Panc1 (cell line): ENCODE data around the gene SDC4. TPM values are rescaled to one million over a fixed set of nuclear protein-coding genes. Genes with fewer than 3 reads are reported as not detected.

Experiments
- ATAC-seq: fragments of 200-7000 bp; cut with Tn5 transposase; 2 replicates; pipeline ENCODE4 v1.9.1; 2020; ENCODE audit warnings: mild to moderate bottlenecking, moderate library complexity
- BruUV-seq: library from RNA; stranded (reverse); fragments of 400-500 nt; replicated peaks from 2 replicates; lab custom pipeline; 2021; lab: Mats Ljungman, UMichigan
- CTCF ChIA-PET: fragments of 300-600 bp; sonication (Branson Sonifier 250); formaldehyde crosslinking; loops from one replicate; lab custom pipeline; 2022; ENCODE audit warnings: antibody characterized with exemption; lab: Charles Lee
- POLR2A ChIA-PET: fragments of 300-600 bp; sonication (Branson Sonifier 250); formaldehyde crosslinking; loops from one replicate; lab custom pipeline; 2022; ENCODE audit warnings: antibody characterized with exemption; lab: Charles Lee
- DNase-seq: peaks from one replicate; pipeline ENCODE4 v3.0.0-alpha.2; 2010; ENCODE audit warnings: low read depth, low spot score
- H3K27ac ChIP-seq: 2 replicates; pipeline ENCODE4 v1.5.1; 2011; ENCODE audit warnings: mild to moderate bottlenecking, low read length, inconsistent platforms
- H3K27me3 ChIP-seq: fragments of 200-500 bp; sonication (Bioruptor generic); 2 replicates; pipeline ENCODE4 v1.6.0; 2014; ENCODE audit warnings: low read length, inconsistent platforms; ENCODE audit not compliant: control insufficient read depth, insufficient read depth
- H3K36me3 ChIP-seq: fragments of 200-500 bp; sonication (Bioruptor generic); 2 replicates; pipeline ENCODE4 v1.5.1; 2014; ENCODE audit warnings: inconsistent platforms, mild to moderate bottlenecking, low read length, moderate library complexity; ENCODE audit not compliant: control insufficient read depth, insufficient read depth
- H3K4me1 ChIP-seq: 2 replicates; pipeline ENCODE4 v1.5.1; 2011; ENCODE audit warnings: inconsistent platforms, mild to moderate bottlenecking, low read length, moderate library complexity; ENCODE audit not compliant: control insufficient read depth, insufficient read depth
- H3K4me3 ChIP-seq, 2 experiments: 2 replicates each; pipeline ENCODE4 v1.5.1; 2011 to 2012; ENCODE audit warnings: low read depth in 2 of 2, low read length in 2 of 2, mild to moderate bottlenecking in 2 of 2, inconsistent platforms in 1 of 2, moderate library complexity in 1 of 2
- H3K9me3 ChIP-seq: fragments of 200-500 bp; sonication (Bioruptor generic); 2 replicates; pipeline ENCODE4 v1.5.1; 2014; ENCODE audit warnings: low read depth, mild to moderate bottlenecking, inconsistent platforms, low read length, moderate library complexity; ENCODE audit not compliant: control insufficient read depth, insufficient read depth
- CTCF ChIP-seq: fragments of 450-650 bp; IDR thresholded peaks from 2 replicates; pipeline ENCODE4 v1.5.1; 2017; ENCODE audit warnings: mild to moderate bottlenecking
- POLR2AphosphoS5 ChIP-seq: IDR thresholded peaks from 2 replicates; pipeline ENCODE4 v1.6.1; 2012; ENCODE audit warnings: mild to moderate bottlenecking, low read depth, low read length, moderate library complexity
- REST ChIP-seq, 2 experiments: IDR thresholded peaks; 2 replicates each; pipeline ENCODE4 v1.6.1; 2011 to 2012; ENCODE audit warnings: low read depth in 2 of 2, control low read depth in 1 of 2, low read length in 1 of 2, mild to moderate bottlenecking in 1 of 2, moderate library complexity in 1 of 2; ENCODE audit not compliant: insufficient read depth in 1 of 2
- SIN3A ChIP-seq: IDR thresholded peaks from 2 replicates; pipeline ENCODE4 v1.6.1; 2012; ENCODE audit warnings: low read depth, mild to moderate bottlenecking, low read length, moderate library complexity, borderline replicate concordance; ENCODE audit not compliant: insufficient read depth
- TCF7L2 ChIP-seq: IDR thresholded peaks from 2 replicates; pipeline ENCODE4 v1.6.1; 2011; ENCODE audit warnings: mild to moderate bottlenecking, low read depth, low read length, inconsistent platforms
- in situ Hi-C: cut with HindIII; loops from 2 replicates; pipeline ENCODE4 v1.10.0; 2016; ENCODE audit warnings: low sequenced_read_pairs, low pct_unique_long_range_greater_than_20kb
- intact Hi-C: fragments of 100-400 bp; cut with micrococcal nuclease; formaldehyde crosslinking; loops from one replicate; pipeline ENCODE4 v1.10.0; 2022; ENCODE audit not compliant: unreplicated experiment
- total RNA-seq: library from RNA; stranded (reverse); gene quantifications from one replicate; pipeline ENCODE4 v1.2.1, GENCODE V29; 2021; ENCODE audit not compliant: unreplicated experiment

The SDC4 gene
- total RNA-seq, 1 experiment from 2014 or later: 93.3 TPM

DNA sequence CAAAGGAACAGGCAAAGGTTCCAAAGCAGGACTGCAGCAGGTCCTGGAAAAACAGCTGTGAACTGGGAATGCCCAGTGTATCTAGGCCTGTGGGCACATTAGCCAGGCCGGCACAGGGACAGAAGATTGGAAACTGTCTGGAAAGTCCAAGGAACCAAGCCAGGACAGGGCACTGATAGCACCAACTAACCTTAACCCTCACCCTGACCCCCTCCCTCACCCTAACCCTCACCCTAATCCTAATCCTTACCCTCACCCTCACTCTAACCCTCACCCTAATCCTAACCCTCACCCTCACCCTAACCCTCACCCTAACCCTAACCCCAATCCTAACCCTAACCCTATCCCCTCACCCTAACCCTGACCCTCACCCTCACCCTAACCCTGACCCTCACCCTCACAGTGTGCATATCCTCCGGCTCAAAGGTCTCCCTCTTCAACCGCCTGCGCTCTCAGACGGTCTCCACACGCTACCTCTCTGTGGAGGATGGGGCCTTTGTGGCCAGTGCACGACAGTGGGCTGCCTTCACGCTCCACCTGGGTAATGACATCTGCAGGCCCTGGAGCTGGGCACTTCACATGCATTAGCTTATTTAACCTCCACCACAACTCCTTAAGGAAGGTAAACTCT is 35.0 kb downstream of the SDC4 start:
- H3K36me3 ChIP-seq: no peaks in the 10 kb centered on the region
- H3K27me3 ChIP-seq: no peaks in the 10 kb centered on the region
- intact Hi-C loops (no loop called here), in situ Hi-C loops (no loop called here)
- ATAC-seq (no peak), DNase-seq (no peak)
- no peak for TF ChIP-seq POLR2AphosphoS5
- TF ChIP-seq REST (IDR thresholded peaks at IDR 0.05; ENCODE audit: insufficient read depth in 1 of 2, low read depth in 2 of 2, low read length in 1 of 2): no peak
- TF ChIP-seq CTCF: no peak
- TF ChIP-seq TCF7L2: no peak
- no peak for TF ChIP-seq SIN3A
- POLR2A ChIA-PET: no interaction called here
- no TSS peak for BruUV-seq
- CTCF ChIA-PET: interaction anchor here (0.6 to 0.9 kb wide), 5 partner anchors 22 to 133 kb away, joined by 3 to 11 read pairs (median 4); no protein-coding TSS in a partner anchor
- H3K4me1 ChIP-seq: peaks cover 5% of the 10 kb centered on the region; the same call in 1 of the 2 replicates
- no peaks in the 10 kb centered on the region for H3K9me3 ChIP-seq
- H3K27ac ChIP-seq: no peak overlapping the region
- no peak overlapping the region for H3K4me3 ChIP-seq

GRCh38 chr20:45312241-45312640 is 36.0 kb downstream of the SDC4 start:
- no peak overlapping the region for H3K27ac ChIP-seq
- no peaks in the 10 kb centered on the region for H3K36me3 ChIP-seq
- DNase-seq (no peak), ATAC-seq (no peak)
- BruUV-seq: no TSS peak
- H3K4me3 ChIP-seq: no peak overlapping the region
- intact Hi-C loops: no loop called here
- TF ChIP-seq REST (IDR thresholded peaks at IDR 0.05; ENCODE audit: insufficient read depth in 1 of 2, low read depth in 2 of 2, low read length in 1 of 2): no peak
- no peak for TF ChIP-seq POLR2AphosphoS5
- TF ChIP-seq SIN3A: no peak
- H3K4me1 ChIP-seq: peaks cover 4% of the 10 kb centered on the region; the same call in 1 of the 2 replicates
- POLR2A ChIA-PET: no interaction called here
- H3K27me3 ChIP-seq: no peaks in the 10 kb centered on the region
- H3K9me3 ChIP-seq: no peaks in the 10 kb centered on the region
- in situ Hi-C loops: no loop called here
- CTCF ChIA-PET: interaction anchor here (0.5 to 1.1 kb wide), 11 partner anchors 8 to 611 kb away, joined by 3 to 11 read pairs (median 4); no protein-coding TSS in a partner anchor
